D721Med (cell line): ENCODE data around the gene NPBWR2.

ENCODE experiments used
- DNase-seq: peaks from one replicate; pipeline ENCODE4 v3.0.0; 2011; ENCODE audit warnings: low spot score; ENCODE audit not compliant: insufficient read length
- FAIRE-seq: peaks from 2 replicates; lab custom pipeline; 2011; peaks lifted over from hg19 to GRCh38; lab: Jason Lieb, UNC
- TF ChIP-seq, protein P1 (sequence below): IDR thresholded peaks from 2 replicates; pipeline ENCODE4 v1.5.1; 2012; ENCODE audit warnings: mild to moderate bottlenecking, control low read depth; ENCODE audit not compliant: insufficient read depth; ENCODE audit errors: missing control alignments

Gene NPBWR2

DNA sequence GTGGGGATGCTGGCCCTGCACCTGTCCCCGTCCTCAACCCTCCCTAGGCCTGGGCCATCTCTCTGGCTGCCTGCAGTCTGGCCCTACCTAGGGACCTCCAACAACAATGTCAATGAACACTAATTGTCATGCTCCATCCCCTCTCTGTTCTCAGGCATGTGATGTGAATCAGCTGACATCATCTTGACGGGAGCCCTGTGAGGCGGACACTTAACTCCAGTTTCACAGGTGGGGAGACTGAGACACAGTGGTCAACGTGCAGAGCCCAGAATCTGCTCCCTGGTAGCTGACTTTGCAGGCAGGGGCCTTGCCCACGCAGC, 45.1 kb downstream of the NPBWR2 start:
- no peak for DNase-seq
- TF ChIP-seq, protein P1, sequence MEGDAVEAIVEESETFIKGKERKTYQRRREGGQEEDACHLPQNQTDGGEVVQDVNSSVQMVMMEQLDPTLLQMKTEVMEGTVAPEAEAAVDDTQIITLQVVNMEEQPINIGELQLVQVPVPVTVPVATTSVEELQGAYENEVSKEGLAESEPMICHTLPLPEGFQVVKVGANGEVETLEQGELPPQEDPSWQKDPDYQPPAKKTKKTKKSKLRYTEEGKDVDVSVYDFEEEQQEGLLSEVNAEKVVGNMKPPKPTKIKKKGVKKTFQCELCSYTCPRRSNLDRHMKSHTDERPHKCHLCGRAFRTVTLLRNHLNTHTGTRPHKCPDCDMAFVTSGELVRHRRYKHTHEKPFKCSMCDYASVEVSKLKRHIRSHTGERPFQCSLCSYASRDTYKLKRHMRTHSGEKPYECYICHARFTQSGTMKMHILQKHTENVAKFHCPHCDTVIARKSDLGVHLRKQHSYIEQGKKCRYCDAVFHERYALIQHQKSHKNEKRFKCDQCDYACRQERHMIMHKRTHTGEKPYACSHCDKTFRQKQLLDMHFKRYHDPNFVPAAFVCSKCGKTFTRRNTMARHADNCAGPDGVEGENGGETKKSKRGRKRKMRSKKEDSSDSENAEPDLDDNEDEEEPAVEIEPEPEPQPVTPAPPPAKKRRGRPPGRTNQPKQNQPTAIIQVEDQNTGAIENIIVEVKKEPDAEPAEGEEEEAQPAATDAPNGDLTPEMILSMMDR: no peak
- FAIRE-seq: no peak

- no peak for DNase-seq
- TF ChIP-seq, protein P1: no peak
- no peak for FAIRE-seq
Observed at GRCh38 chr20:64058536-64058935, 48.8 kb downstream of the NPBWR2 start.

- TF ChIP-seq, protein P1: peak; percentile 69
- DNase-seq (peak; percentile 98), FAIRE-seq (no peak)
Observed at GRCh38 chr20:64057628-64058498, 49.5 kb downstream of the NPBWR2 start.

DNA sequence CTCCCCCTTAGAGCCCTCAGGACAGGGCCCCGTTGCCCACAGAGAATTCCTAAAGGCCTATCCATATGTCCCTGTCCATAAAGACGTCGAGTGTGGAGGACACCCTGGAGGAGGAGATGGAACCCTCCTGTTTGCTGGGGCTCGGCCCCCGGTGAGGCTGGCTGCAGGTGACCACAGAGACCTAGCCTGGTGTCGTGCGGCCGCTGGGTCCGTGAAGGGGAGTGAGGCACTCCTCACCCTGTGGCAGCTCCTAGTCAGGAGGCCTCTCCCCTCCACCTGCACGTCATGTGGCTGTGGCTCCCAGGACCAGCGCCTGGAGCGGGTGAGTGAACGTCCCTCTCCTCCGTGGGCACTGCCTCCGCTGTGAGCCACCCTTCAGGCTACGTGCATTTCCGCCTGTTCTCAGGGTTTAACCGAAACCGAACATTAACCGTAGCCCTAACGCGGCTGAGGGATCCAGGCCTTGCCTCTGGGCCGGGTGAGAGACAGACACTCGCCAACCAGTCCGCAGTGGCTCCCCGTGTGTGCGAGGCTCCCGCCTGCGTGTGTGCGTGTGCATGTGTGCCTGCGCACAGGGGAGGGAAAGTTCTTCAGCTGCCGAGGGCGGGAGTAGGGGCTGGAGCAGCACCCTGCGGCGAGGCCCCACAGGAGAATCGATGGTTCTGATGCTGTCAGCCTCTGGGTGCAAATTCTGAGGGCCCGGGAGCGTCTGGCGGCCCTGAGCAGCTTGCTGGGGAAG, 50.3 kb downstream of the NPBWR2 start:
- TF ChIP-seq, protein P1: no peak
- DNase-seq (no peak), FAIRE-seq (no peak)

DNA sequence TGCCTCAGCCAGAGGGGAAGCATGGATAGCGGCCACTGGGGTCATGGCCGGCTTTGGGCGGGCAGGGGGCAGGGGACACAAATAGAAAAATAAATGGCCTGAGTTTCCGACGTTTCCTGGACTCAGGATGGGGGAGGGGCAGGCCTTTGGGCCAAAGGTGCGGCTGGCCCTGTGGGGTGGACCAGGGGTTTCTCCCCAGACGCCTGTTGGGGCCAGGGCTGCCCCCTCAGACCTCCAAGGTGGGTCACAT, 50.8 kb downstream of the NPBWR2 start:
- no peak for FAIRE-seq
- TF ChIP-seq, protein P1: no peak
- no peak for DNase-seq

DNA sequence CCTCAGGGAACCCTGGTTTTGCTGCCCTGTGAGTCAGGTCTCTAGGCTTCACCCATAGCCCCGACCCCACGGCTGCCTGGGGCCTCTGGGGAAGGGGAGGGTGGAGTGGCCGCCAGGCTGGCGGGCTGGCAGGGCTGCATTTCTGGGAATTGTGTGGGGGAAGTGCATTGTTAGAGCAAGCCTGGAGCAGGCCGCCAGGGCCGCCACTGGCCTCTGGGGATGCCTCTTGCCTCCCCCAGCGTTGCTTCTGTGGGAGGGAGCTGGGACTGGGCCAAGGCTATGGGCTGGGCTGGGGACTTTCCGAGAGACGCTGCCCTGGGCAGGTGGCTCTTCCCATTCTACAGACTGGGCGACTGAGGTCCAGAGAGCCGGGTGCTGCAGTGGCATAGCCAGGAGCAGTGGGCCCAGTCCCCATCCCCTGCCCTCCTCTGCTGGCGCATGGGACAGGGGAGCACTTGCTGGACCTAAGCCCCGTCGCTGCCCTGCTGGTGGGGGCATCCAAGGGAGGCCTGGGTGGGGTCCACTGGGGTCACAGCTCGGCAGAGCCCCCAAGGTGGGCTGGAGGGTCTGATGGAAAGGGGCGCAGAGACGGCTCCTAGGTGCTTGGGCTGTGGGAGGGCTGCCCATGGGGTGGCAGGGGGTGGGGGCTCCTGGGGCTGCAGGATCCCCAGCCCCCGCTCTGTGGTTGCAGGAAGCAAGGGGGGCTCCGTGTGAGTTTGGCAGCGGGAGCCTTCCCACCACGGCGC, 51.3 kb downstream of the NPBWR2 start:
- TF ChIP-seq, protein P1: no peak
- DNase-seq: no peak
- FAIRE-seq: no peak
